Activated CD4-positive, alpha-beta T cell treated with anti-CD3 and anti-CD28 coated beads, Interleukin-2, Interleukin-6, amounts not matched to agents 100 ng/mL and 50 ng/mL, durations not matched to agents 16 hours and 8 hours (primary cell): Measurements from ENCODE around the gene TMEM11.
A peak's percentile ranks its signal among the peaks of the same experiment; 100 is the strongest.
"Not testable (repeated sequence)": the region's sequence is repeated elsewhere in the genome, so short reads cannot be mapped to it uniquely, and the experiment has no call there.

Experiments used
- DNase-seq: peaks from one replicate; pipeline ENCODE4 v3.0.0-alpha.2; 2020

TMEM11 gene

GRCh38 chr17:21210411-21211076 is 3.4 kb downstream of the TMEM11 start:
- no peak for DNase-seq

DNA sequence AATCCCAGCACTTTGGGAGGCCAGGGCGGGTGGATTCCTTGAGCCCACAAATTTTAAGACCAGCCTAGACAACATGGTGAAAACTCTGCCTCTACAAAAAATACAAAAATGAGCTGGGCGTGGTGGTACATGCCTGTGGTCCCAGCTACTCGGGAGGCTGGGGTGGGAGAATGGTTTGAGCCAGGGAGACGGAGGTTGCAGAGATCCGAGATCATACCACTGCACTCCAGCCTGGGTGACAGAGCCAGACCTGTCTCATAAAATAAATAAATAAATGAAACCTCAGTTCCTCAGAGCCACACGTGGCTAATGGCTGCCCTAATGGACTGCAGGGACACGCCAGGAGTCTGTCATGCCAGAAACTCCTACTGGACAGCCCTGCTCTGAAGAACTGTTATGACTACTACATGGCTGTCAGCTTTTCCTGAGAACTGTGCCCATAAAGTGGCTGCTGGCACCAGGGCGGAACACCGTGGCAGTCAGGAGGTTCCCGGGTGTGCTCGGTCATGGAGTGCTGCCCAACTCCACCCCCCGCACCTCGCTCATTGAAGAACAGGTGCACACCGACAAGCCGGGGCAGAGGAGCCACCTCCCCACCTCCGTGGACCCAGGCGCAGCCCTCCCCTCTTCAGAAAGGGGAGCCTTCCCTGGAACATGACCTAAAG is 4.3 kb downstream of the TMEM11 start:
- DNase-seq = no peak

- DNase-seq = no peak
Observed at GRCh38 chr17:21208352-21208751, 5.6 kb downstream of the TMEM11 start.

- DNase-seq = no peak
Observed at GRCh38 chr17:21204935-21205334, 9.0 kb downstream of the TMEM11 start.

DNA sequence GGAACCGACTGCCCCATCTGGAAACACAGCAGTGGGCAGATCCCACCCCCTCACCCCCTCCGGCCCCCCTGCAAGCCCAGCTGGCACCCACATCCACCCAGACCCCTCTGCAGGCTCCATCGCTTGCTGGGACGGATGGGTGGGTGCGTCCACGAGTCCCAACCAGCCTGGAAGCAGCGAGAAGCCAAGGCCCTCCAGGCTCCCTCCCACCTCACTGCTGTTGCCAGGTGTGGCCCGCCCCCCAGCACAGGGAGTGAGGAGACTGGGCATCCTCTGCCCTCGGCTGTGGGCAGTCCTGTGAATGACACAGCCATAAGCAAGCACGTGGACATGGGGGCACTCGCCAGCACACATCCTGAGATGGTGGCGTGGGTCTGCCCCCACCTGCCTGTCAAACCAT is 11.4 kb downstream of the TMEM11 start:
- no peak for DNase-seq

DNA sequence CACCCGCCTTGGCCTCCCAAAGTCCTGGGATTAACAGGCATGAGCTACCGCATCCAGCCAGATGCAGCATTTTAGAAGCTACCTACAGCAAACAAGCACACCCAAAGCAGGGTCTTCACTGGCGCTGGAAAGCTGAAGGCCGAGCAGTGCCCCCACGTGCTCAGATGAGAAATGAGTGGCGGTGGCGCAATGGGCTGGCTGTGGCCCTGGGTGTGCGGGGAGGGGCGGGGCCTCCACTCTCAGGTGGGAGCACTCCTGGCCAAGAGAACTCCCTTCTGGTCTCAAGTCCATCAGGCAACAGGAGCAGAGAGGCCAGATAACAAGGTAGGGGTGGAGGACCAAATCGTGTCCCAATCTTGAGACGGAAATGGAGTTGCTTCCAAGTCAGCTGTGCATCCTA is 12.1 kb downstream of the TMEM11 start:
- DNase-seq = no peak

DNA sequence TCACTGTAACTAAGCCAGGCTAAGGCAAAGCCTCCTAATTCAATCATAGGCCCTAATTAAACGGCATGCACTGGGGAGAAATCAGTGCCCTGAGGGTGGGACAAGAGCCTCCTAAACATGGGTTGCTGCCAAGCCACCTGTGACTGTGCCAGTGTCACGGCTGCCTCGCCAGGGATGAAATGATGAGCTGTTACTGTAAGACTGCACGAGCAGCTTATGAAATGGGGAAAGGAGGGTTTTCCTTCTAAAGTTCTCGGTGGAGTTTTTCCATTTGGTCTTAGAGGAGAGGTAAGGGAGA is 12.7 kb downstream of the TMEM11 start:
- no peak for DNase-seq

GRCh38 chr17:21200590-21201297 is 13.2 kb downstream of the TMEM11 start:
- DNase-seq = no peak

GRCh38 chr17:21199856-21200255 is 14.1 kb downstream of the TMEM11 start:
- no peak for DNase-seq

DNA sequence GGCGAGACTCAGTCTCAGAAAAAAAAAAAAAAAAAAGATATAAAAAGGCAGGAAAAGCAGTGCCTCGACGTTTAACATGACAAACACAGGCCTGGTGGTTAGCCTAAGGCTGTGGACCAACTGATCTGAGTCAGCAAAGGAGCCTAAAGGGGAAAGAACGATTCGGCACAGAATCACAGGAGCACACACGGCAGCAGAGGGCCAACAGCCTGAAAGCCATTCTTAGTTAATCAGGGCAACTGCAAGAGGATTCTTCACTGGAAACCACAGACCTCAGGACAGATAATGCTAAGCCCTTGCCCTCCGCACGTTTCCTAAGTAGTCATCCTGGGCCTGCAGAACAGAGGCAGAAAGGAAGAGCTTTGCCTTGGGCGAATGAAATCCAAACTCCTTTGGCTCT is 14.7 kb downstream of the TMEM11 start:
- DNase-seq = no peak

DNA sequence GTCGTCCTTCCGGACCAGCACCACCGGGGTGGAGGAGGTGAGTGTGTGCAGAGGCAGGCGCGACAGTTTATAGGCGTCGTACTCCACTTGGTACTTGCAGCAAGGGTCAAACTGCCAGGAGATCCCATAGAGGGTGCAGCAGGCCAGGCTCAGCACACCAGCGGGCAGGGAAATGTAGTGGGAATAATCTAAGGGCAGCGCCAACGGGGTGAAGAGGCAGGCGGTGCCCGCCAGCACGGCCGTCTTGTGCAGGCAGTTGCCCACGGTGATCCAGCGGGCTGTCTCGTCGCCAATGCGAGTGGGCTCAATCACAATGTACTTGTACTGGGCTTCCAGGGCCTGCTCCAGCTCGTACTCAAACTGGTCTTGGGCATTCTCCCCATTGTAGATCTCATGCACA is 15.6 kb downstream of the TMEM11 start:
- no peak for DNase-seq

GRCh38 chr17:21196126-21196525 is 17.8 kb downstream of the TMEM11 start:
- DNase-seq = no peak

DNA sequence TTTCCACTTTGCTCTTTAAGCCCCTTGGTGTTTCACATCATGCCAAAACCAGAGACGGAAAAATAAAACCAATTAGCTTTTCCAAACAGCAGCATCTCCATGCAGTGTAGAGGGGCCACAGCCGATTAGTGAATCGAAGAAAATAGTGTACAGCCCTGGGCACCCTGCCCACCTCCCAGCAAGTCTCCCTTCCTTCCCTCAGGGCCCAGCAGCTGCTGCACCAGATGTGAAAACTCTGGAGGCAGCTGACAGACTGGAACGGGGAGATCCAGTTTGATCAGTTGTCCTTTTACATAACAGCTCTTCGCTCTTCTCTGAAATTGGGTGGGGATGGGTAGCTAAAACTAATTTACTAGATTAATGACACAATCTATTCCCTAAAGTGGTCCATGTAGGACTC is 19.3 kb downstream of the TMEM11 start:
- DNase-seq = no peak

DNA sequence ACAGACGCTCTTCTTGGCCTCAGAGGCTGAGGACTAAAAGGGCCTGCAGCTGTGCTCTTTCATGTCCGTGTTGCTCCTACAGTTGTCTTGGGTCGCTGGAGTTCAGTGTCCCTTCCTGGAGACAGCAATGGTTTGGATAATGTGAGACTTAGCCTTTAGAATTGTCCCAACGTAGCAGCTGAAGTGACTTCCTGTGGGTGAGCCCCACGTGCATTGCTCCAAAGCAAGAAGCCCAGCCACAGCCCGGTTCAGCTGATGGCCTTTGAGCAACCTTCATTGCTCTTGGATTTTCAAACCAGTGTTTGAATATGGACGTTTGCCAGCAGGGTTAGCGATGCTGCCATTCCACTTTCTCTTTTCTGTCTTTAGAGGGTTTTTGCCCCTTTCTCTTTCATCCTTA is 19.7 kb downstream of the TMEM11 start:
- no peak for DNase-seq

- DNase-seq = peak; percentile 36
Observed at GRCh38 chr17:21193031-21193430, 20.9 kb downstream of the TMEM11 start.

DNA sequence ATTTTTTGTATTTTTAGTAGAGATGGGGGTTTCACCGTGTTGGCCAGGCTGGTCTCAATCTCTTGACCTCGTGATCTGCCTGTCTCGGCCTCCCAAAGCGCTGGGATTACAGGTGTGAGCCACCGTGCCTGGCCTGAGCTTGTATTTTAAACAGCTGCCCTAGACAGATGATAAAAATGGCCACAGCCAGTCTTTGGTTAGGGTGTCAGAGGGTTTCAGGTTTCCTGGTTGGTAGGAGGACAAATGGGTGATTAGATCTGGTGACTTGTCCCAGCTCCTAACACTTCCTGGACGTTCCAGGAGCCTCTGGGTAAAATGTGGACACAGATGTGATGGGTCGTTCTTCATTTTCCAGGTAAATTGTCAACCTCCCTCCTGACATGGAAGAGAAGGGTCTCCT is 21.5 kb downstream of the TMEM11 start:
- not testable (repeated sequence) for DNase-seq

- DNase-seq = no peak
Observed at GRCh38 chr17:21191698-21192097, 22.3 kb downstream of the TMEM11 start.

GRCh38 chr17:21190078-21190477 is 23.9 kb downstream of the TMEM11 start:
- no peak for DNase-seq

- no peak for DNase-seq
Observed at GRCh38 chr17:21189361-21189760, 24.6 kb downstream of the TMEM11 start.

DNA sequence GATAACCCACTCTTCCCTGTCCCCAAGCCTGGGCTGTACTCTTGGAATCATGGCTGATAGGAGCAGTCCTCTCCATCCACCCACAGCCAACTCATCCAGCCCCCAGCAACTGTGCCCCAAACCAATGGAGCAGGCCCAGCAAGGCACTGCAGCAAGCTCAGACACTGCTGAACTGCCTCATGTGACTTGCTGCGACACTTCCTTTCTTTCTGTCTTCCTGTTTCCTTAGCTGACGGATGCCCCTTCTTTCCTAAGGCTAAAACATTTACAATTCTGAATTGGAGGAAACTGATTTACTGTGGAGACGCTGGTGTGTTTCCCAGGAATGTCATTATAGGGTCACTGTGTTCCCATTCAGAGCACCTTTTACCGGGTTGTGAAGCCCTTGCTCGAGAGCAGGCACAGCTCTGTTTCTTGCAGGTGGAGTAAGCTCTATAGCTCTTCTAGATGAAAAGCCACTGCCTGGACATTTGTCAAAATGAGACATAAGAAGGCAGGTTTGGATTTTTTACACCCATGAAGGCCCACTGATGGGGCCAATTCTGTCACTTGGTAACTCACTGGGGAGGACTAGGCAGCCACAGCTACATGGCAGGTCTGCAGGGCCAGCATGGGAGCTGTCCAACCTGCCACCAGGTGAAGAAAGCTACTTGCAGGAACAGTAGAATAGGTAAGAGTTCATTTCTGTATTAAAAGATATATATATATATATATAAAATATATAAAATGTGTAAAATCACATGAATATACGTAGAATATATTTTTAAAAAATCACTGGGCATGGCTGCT is 27.4 kb downstream of the TMEM11 start:
- DNase-seq = no peak

DNA sequence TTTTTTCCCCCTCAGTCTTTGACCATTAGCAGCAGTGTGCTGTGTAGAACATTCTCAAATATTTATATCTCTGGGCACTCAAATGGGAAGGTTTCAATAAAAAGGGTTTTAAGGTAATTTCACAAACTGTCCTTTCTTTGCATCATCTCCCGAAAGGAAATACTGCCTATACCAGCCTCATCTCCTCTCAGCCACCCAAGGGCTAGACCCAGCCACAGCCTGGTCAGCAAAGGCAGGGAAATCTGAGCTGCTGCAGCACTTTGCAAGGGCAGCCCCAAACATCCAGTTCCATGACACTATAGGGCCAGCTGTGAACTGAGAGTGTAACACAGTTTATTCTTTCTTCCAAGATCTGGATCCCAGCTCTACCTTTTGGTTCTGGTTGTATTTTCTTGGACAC is 28.9 kb downstream of the TMEM11 start:
- no peak for DNase-seq

DNA sequence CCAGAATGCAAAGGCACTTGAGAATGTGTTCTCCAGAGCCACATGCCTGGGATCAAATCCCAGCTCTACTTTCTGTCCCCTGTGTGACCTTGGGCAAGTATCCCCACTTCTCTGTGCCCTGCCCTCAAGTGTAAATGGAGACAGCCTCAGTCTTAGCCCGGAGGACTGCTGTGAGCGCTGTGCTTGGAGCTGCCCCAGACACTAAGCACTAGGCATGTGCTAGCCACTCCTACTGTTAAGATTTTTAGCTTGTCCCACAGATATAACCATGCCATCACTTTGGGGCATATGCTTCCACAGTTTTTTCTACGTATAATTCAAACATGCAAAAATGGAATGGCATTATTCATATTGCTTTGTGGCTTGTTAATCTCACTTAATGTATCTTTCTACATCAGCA is 29.4 kb downstream of the TMEM11 start:
- DNase-seq = no peak

DNA sequence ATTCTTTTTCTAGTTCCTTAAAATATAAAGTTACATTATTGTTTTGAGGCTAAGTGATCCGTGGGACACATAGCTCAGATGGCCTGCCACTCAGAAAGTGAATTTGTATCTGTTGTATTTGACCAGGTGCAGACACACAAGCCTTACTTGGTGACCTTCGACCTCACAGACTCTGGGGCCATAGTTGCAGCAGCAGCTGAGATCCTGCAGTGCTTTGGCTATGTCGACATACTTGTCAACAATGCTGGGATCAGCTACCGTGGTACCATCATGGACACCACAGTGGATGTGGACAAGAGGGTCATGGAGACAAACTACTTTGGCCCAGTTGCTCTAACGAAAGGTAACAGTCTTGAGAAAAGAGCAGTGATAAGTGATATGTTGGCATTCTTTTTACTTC is 30.5 kb downstream of the TMEM11 start:
- no peak for DNase-seq
